Mammary microvascular endothelial cell (primary cell): ENCODE results near the gene TNPO3. TPM values are rescaled to one million over a fixed set of nuclear protein-coding genes. Genes with fewer than 3 reads are reported as not detected.

Source experiments
- total RNA-seq: library from RNA; depleted of rRNA; stranded (reverse); fragments of >200 nt; gene quantifications from 2 replicates; pipeline ENCODE4 v1.2.3, GENCODE V29; 2015

The TNPO3 gene
- 47.0 and 47.3 TPM in 2 replicates for total RNA-seq

GRCh38 chr7:129054438-129055293, at the start of gene TNPO3:
TSS of gene TNPO3 (minus strand) at chr7:129055111. CDS start at chr7:129054770, 341 bp downstream.

GRCh38 chr7:128937647-128938543, 117.0 kb downstream of the TNPO3 start, which contains the start of gene IRF5:
TSS of gene IRF5 (plus strand) at chr7:128937927. CDS start at chr7:128942082, 4,155 bp downstream.

GRCh38 chr7:128910569-128910945, 144.4 kb downstream of the TNPO3 start, which contains the start of gene KCP:
TSS of gene KCP (minus strand) at chr7:128910709. CDS start at chr7:128910676, 33 bp downstream.

Other genes with a start within 250 kb of the TNPO3 start
- 180 and 210 TPM in 2 replicates for gene FLNC, start 224.7 kb downstream of the TNPO3 start, total RNA-seq
- 128 and 142 TPM in 2 replicates for gene ATP6V1F, start 192.3 kb downstream of the TNPO3 start, total RNA-seq
- gene KCP, start 144.4 kb downstream of the TNPO3 start, total RNA-seq: not detected in 2 replicates
- gene IRF5, start 117.2 kb downstream of the TNPO3 start, total RNA-seq: 0.20 and 2.9 TPM in 2 replicates
- gene TSPAN33, start 89.6 kb upstream of the TNPO3 start, total RNA-seq: 0.13 and 0.64 TPM in 2 replicates
- gene SMO, start 133.5 kb upstream of the TNPO3 start, total RNA-seq: 8.5 and 9.1 TPM in 2 replicates
- 4.0 and 4.5 TPM in 2 replicates for gene AHCYL2, start 169.9 kb upstream of the TNPO3 start, total RNA-seq